ENCODE results near the gene DCC. TPM values are rescaled to one million over a fixed set of nuclear protein-coding genes. Genes with fewer than 3 reads are reported as not detected.

The DCC gene
- total and polyA plus RNA-seq, 9 of the 15 experiments (the other 6 are each of a cell fraction or from before 2014, with no cell fraction given) = not detected

GRCh38 chr18:52427521-52428175 lies 87.7 kb downstream of the DCC start:
- no TSS peak for BruUV-seq (replicated peaks)
- FAIRE-seq (no peak), DNase-seq (ENCODE audit: extremely low read depth in 1 of 4, low spot score in 3 of 4) (no peak), ATAC-seq (no peak)
- Histone ChIP-seq H3K9ac (ENCODE audit: insufficient read depth in 1 of 2, low read depth in 2 of 2, low read length in 2 of 2) (no peak overlapping the region), H3K79me2 (ENCODE audit: control insufficient read depth, insufficient read depth, low read length) (no peaks in the 10 kb centered on the region), H3K4me3 (no peak overlapping the region), H3K9me1 (ENCODE audit: control insufficient read depth, insufficient read depth, low read length) (no peaks in the 10 kb centered on the region), H3K4me2 (ENCODE audit: insufficient read depth, low read length) (no peak overlapping the region), H4K20me1 (replicated peaks; ENCODE audit: control insufficient read depth, insufficient read depth, low read length) (no peaks in the 10 kb centered on the region), H2AFZ (ENCODE audit: low read depth, low read length) (no peak overlapping the region), H3K27ac (ENCODE audit: extremely low read depth, low read depth, low read length) (no peak overlapping the region), H3K9me3 (replicated peaks; ENCODE audit: control insufficient read depth, insufficient read depth, low read depth, low read length) (no peaks in the 10 kb centered on the region), H3K36me3 (ENCODE audit: control insufficient read depth, insufficient read depth, low read length) (no peaks in the 10 kb centered on the region), H3K4me1 (replicated peaks in 1 of 2; ENCODE audit: control insufficient read depth in 2 of 2, insufficient read depth in 2 of 2, low read length in 2 of 2) (no peaks in the 10 kb centered on the region), H3K27me3 (ENCODE audit: control insufficient read depth in 2 of 2, insufficient read depth in 2 of 2, low read length in 2 of 2) (no peaks in the 10 kb centered on the region)
- ChIA-PET CTCF (ENCODE audit: low intra/inter-chr PET ratio) (no interaction called here), POLR2A (no interaction called here)
- TF ChIP-seq POLR3G (IDR thresholded peaks at IDR 0.05; ENCODE audit: extremely low read depth, insufficient read length, insufficient replicate concordance) = no peak
- in situ Hi-C loops (cut with MboI) = no loop called here
- 0% methylated on average over 4 of the region's 4 CpGs for WGBS (ENCODE audit: insufficient coverage, low coverage, missing lambda C conversion rate)
- intact Hi-C loops (cut with micrococcal nuclease) = no loop called here

DNA sequence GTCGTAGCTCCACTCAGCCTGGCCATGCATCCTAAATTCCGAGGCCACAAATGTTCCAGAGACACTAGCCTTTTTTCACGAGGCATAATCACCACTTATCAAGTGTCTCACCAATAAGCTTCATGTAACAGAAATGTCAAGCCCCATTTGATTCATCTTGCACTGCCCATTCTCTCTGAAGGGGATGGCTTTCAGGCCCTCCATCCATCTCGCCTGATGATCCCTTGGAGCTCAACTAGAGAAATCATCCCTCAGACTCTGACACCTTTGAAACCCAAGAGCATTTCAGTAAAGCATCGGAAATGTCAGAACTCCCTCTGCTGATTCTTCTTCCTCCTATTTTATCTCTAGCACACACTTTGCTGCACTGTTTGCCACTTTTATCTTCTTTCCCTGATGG lies 91.7 kb downstream of the DCC start:
- Histone ChIP-seq H3K27ac (ENCODE audit: extremely low read depth, low read depth, low read length) (no peak overlapping the region), H3K9ac (ENCODE audit: insufficient read depth in 1 of 2, low read depth in 2 of 2, low read length in 2 of 2) (no peak overlapping the region), H2AFZ (ENCODE audit: low read depth, low read length) (no peak overlapping the region), H3K4me2 (ENCODE audit: insufficient read depth, low read length) (no peak overlapping the region), H3K27me3 (ENCODE audit: control insufficient read depth in 2 of 2, insufficient read depth in 2 of 2, low read length in 2 of 2) (no peaks in the 10 kb centered on the region), H3K36me3 (ENCODE audit: control insufficient read depth, insufficient read depth, low read length) (no peaks in the 10 kb centered on the region), H3K9me1 (ENCODE audit: control insufficient read depth, insufficient read depth, low read length) (no peaks in the 10 kb centered on the region), H3K4me1 (replicated peaks in 1 of 2; ENCODE audit: control insufficient read depth in 2 of 2, insufficient read depth in 2 of 2, low read length in 2 of 2) (no peaks in the 10 kb centered on the region), H4K20me1 (replicated peaks; ENCODE audit: control insufficient read depth, insufficient read depth, low read length) (no peaks in the 10 kb centered on the region), H3K4me3 (no peak overlapping the region), H3K79me2 (ENCODE audit: control insufficient read depth, insufficient read depth, low read length) (no peaks in the 10 kb centered on the region), H3K9me3 (replicated peaks; ENCODE audit: control insufficient read depth, insufficient read depth, low read depth, low read length) (no peaks in the 10 kb centered on the region)
- ATAC-seq = no peak
- BruUV-seq (replicated peaks) = no TSS peak
- no peak for FAIRE-seq
- in situ Hi-C loops (cut with MboI) (no loop called here), intact Hi-C loops (cut with micrococcal nuclease) (no loop called here)
- WGBS (ENCODE audit: insufficient coverage, low coverage, missing lambda C conversion rate) = 0% methylated on average over 5 of the region's 5 CpGs
- CTCF ChIA-PET (ENCODE audit: low intra/inter-chr PET ratio) = no interaction called here
- POLR2A ChIA-PET = no interaction called here
- no peak for DNase-seq (ENCODE audit: extremely low read depth in 1 of 4, low spot score in 3 of 4)
- TF ChIP-seq STAG1 (CRISPR knock-in tag; IDR thresholded peaks at IDR 0.05; ENCODE audit: borderline replicate concordance) = no peak
- TF ChIP-seq ARHGAP35 (IDR thresholded peaks at IDR 0.05; ENCODE audit: partially characterized antibody) = no peak
- no peak for TF ChIP-seq HNRNPUL1 (IDR thresholded peaks at IDR 0.05; ENCODE audit: low read length)
- TF ChIP-seq FOXJ2 (tag; IDR thresholded peaks at IDR 0.05) = no peak

Data from K562 (cell line).